Measurements from ENCODE around the gene ZNF460.

- TF ChIP-seq, protein P1, sequence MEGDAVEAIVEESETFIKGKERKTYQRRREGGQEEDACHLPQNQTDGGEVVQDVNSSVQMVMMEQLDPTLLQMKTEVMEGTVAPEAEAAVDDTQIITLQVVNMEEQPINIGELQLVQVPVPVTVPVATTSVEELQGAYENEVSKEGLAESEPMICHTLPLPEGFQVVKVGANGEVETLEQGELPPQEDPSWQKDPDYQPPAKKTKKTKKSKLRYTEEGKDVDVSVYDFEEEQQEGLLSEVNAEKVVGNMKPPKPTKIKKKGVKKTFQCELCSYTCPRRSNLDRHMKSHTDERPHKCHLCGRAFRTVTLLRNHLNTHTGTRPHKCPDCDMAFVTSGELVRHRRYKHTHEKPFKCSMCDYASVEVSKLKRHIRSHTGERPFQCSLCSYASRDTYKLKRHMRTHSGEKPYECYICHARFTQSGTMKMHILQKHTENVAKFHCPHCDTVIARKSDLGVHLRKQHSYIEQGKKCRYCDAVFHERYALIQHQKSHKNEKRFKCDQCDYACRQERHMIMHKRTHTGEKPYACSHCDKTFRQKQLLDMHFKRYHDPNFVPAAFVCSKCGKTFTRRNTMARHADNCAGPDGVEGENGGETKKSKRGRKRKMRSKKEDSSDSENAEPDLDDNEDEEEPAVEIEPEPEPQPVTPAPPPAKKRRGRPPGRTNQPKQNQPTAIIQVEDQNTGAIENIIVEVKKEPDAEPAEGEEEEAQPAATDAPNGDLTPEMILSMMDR (IDR thresholded peaks at IDR 0.05; ENCODE audit: insufficient read depth, low read length, poor library complexity, severe bottlenecking), result no peak
- no peak for TF ChIP-seq EZH2phosphoT487 (conservative IDR thresholded peaks at IDR 0.05; ENCODE audit: low read length)
These were observed 47.7 kb downstream of the ZNF460 start for GRCh38 chr19:57327993-57328392.
